Fibroblast of the aortic adventitia (primary cell): ENCODE results near the gene MECR. TPM values are rescaled to one million over a fixed set of nuclear protein-coding genes. Genes with fewer than 3 reads are reported as not detected.

Experiments
- DNase-seq: peaks from one replicate; pipeline ENCODE4 v3.0.0-alpha.2; 2010; ENCODE audit warnings: low read depth
- H3K4me3 ChIP-seq: 2 replicates; pipeline ENCODE4 v1.5.1; 2011; ENCODE audit warnings: low read depth, mild to moderate bottlenecking, control low read depth, low read length, moderate library complexity
- total RNA-seq: library from RNA; depleted of rRNA; stranded (reverse); fragments of >200 nt; gene quantifications from 2 replicates; pipeline ENCODE4 v1.2.3, GENCODE V29; 2012; ENCODE audit warnings: low replicate concordance
- TF ChIP-seq, protein P1 (sequence below): IDR thresholded peaks from 2 replicates; pipeline ENCODE4 v1.5.1; 2011; ENCODE audit warnings: mild to moderate bottlenecking, low read length, control low read depth, inconsistent platforms; ENCODE audit not compliant: insufficient read depth

MECR gene
- total RNA-seq, 1 donor = 23.1 TPM

DNA sequence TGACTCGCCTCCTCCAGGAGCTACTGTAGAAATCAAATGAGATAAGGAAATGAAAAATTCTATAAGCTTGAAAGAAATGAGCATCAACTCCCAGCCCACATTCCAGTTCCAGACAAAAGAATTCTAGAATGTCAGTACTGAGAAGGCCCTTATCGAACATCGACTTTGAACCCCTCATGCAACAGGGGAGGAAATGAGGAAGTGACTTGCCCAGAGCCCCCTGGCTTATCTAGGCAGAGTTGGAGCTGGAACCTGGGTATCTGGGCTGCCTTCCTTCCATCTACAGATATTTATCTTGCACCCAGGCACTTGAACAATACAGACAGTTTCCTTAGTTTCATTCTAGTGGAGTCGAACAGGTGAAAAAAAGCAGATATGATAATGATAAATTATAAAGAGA lies 22.3 kb downstream of the MECR start:
- TF ChIP-seq, protein P1, sequence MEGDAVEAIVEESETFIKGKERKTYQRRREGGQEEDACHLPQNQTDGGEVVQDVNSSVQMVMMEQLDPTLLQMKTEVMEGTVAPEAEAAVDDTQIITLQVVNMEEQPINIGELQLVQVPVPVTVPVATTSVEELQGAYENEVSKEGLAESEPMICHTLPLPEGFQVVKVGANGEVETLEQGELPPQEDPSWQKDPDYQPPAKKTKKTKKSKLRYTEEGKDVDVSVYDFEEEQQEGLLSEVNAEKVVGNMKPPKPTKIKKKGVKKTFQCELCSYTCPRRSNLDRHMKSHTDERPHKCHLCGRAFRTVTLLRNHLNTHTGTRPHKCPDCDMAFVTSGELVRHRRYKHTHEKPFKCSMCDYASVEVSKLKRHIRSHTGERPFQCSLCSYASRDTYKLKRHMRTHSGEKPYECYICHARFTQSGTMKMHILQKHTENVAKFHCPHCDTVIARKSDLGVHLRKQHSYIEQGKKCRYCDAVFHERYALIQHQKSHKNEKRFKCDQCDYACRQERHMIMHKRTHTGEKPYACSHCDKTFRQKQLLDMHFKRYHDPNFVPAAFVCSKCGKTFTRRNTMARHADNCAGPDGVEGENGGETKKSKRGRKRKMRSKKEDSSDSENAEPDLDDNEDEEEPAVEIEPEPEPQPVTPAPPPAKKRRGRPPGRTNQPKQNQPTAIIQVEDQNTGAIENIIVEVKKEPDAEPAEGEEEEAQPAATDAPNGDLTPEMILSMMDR = no peak
- no peak for DNase-seq

DNA sequence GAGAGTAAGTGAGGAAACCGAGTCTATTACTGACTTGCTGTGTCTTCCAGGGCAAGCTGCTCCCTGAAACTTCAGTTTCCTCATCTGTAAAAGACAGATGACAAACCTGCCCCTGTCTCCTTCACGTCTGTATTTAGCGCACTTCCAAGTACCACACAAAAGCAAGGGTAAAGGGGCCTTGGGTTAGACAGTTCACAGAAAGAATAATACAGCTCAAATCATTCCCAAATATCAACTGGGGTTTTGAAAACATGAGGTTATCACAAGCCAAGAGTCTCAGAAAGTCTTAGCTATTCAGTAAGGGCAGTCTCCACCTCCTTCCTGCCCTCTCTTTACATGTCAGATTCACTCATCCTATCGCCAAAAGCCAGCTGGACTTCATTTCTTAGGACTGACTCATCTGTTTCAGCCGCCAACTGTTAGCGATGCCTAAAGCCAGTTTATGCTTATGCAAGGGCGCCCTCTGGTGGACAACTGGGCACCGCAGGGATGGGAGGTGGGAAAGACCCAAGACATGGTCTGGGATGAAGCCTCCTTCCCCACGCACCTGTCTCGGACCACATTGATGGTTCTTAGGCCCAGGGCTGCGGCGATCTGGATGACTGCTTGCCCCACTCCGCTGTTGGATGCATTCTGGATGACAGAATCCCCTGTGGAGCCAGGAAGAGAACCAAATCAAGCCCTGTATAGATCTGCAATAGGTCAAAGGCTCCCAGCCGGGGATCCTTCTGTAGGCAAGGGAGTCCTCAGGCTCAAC lies 28.0 kb downstream of the MECR start:
- H3K4me3 ChIP-seq = no peak overlapping the region
- TF ChIP-seq, protein P1 = peak; percentile 97
- peak; percentile 99 for DNase-seq

More for the DNA sequence above, 22.3 kb downstream of the MECR start:
- H3K4me3 ChIP-seq = no peak overlapping the region

DNA sequence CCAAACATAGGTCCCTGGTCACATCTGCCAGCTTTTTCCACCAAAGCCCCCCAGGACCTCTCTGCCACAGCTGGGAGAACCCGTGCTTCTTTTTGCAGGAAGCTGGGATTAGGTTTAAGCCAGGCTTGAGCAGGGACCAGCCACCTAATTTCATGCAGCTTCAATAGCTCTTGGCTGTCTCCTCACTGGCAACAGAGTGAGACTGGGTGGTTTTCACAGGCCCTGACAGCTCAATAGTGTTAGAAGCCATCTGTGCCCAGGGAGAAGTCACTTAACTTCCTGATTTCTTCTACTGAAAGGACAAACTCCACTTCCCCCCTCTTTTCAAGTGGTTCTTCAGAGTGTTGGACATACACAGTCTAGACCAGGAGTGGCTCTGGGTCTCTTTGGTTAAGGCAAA lies 28.7 kb downstream of the MECR start:
- TF ChIP-seq, protein P1 = no peak
- DNase-seq = no peak
- no peak overlapping the region for H3K4me3 ChIP-seq

DNA sequence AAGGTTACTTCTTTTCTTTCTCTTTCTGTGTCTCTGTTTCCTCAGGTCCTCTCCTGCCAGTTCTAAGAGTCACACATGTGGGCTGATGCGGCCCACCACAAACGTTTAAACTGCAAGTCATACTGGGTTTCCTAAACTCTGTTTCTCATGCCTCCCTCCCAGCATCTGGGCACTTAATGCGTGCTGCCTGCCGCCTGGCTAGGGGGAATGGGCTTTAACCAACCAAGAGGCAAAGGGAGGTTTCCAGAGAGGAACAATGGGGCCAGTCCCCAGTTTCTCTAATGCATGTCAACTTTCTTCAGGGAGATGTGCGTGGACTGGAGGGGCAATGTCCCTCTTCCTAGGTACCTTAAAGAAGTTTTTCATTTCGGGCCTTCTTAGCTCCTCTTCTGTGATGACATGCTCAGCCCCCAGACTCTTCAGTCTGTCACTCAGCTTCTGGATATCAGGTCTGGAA lies 29.1 kb downstream of the MECR start:
- H3K4me3 ChIP-seq = no peak overlapping the region
- TF ChIP-seq, protein P1 = no peak

DNA sequence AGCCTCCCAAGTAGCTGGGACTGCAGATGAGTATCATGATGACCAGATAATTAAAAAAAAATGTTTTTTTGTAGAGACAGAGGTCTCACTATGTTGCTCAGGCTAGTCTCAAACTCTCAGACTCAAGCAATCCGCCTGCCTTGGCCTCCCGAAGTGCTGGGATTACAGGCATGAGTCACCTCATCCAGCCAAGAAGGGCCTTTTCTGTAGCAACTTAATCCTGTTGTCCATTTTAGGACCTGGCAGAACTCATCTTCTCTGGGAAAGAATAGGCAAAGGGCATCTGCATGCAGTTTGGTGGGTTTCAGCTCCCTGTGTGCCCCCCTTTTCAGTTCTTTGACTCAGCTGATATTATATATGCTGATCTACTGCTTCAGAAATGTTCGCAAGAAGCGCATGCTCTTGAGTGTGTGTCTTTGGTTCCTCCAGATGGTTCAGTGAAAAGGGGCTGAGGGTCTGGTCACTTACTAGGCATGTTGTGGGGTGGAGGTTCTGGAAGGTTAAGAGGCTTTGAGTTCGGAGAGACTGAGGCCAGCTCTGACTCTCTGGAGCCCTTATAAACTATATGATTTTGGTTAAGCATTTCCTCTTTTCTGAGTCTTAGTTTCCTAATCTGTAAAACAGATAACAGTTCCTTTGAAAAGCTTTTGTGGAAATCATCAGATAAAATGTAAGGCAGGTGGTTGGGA lies 29.7 kb downstream of the MECR start:
- TF ChIP-seq, protein P1 = no peak

More for the DNA sequence above, 29.1 kb downstream of the MECR start:
- no peak for DNase-seq

GRCh38 chr1:29197993-29198392 lies 32.7 kb downstream of the MECR start:
- no peak overlapping the region for H3K4me3 ChIP-seq
- DNase-seq = no peak
- TF ChIP-seq, protein P1 = no peak

More for the DNA sequence above, 29.7 kb downstream of the MECR start:
- H3K4me3 ChIP-seq = no peak overlapping the region
- DNase-seq = no peak
